Effector CD8-positive, alpha-beta T cell (primary cell): Measurements from ENCODE around the gene SH3D19.
"Not testable (repeated sequence)": the region's sequence is repeated elsewhere in the genome, so short reads cannot be mapped to it uniquely, and the experiment has no call there.

Experiments used
- DNase-seq: peaks from one replicate; lab custom pipeline; 2025; lab: John Stamatoyannopoulos, UW
- total RNA-seq, 4 experiments: gene quantifications; one replicate each; lab custom pipeline; 2026; lab: John Stamatoyannopoulos, UW

Gene SH3D19
- total RNA-seq = 0 to 0.88 (median 0.32) reads per million in 4 experiments

GRCh38 chr4:151325111-151325948 is at the start of gene SH3D19:
SH3D19 (minus strand) TSS chr4:151325605; CDS start chr4:151325352, 253 bp downstream.
- no peak for DNase-seq

- peak; percentile 60 for DNase-seq
Observed at GRCh38 chr4:151362404-151363164, 37.2 kb upstream of the SH3D19 start.

GRCh38 chr4:151361966-151362365 is 36.6 kb upstream of the SH3D19 start:
- no peak for DNase-seq

GRCh38 chr4:151361126-151361525 is 35.7 kb upstream of the SH3D19 start:
- no peak for DNase-seq

GRCh38 chr4:151359576-151359975 is 34.2 kb upstream of the SH3D19 start:
- DNase-seq = no peak

- DNase-seq = no peak
Observed at GRCh38 chr4:151358266-151358665, 32.9 kb upstream of the SH3D19 start.

GRCh38 chr4:151356510-151356909 is 31.1 kb upstream of the SH3D19 start:
- DNase-seq = no peak

- no peak for DNase-seq
Observed at GRCh38 chr4:151355155-151355554, 29.8 kb upstream of the SH3D19 start.

- no peak for DNase-seq
Observed at GRCh38 chr4:151347490-151348235, 22.3 kb upstream of the SH3D19 start.

- DNase-seq = no peak
Observed at GRCh38 chr4:151344948-151345347, 19.5 kb upstream of the SH3D19 start.

- DNase-seq = no peak
Observed at GRCh38 chr4:151340751-151341385, 15.5 kb upstream of the SH3D19 start.

- DNase-seq = no peak
Observed at GRCh38 chr4:151339467-151339866, 14.1 kb upstream of the SH3D19 start.

GRCh38 chr4:151331276-151332042 is 6.1 kb upstream of the SH3D19 start:
- DNase-seq = no peak

GRCh38 chr4:151329217-151330007 is 4.0 kb upstream of the SH3D19 start:
- no peak for DNase-seq

- no peak for DNase-seq
Observed at GRCh38 chr4:151325949-151326246, 493 bp upstream of the SH3D19 start.

- no peak for DNase-seq
Observed at GRCh38 chr4:151324752-151325110, 674 bp downstream of the SH3D19 start.

- DNase-seq = no peak
Observed at GRCh38 chr4:151324124-151324751, 1.2 kb downstream of the SH3D19 start.

- DNase-seq = no peak
Observed at GRCh38 chr4:151323667-151324066, 1.7 kb downstream of the SH3D19 start.

- no peak for DNase-seq
Observed at GRCh38 chr4:151322570-151322969, 2.8 kb downstream of the SH3D19 start.

GRCh38 chr4:151322161-151322560 is 3.2 kb downstream of the SH3D19 start:
- not testable (repeated sequence) for DNase-seq
